Mesothelial cell of epicardium (in vitro differentiated cells): ENCODE data around the gene GPC6. TPM values are rescaled to one million over a fixed set of nuclear protein-coding genes. Genes with fewer than 3 reads are reported as not detected.

Source experiments
- DNase-seq, 2 experiments: peaks; one replicate each; pipeline ENCODE4 v3.0.0; 2021; ENCODE audit warnings: low spot score in 2 of 2; ENCODE audit not compliant: unreplicated experiment in 2 of 2
- H3K27ac Mint-ChIP-seq: 2 replicates; pipeline ENCODE4 v1.8.0; 2021; ENCODE audit warnings: mixed read lengths
- H3K27me3 Mint-ChIP-seq: 2 replicates; pipeline ENCODE4 v1.8.0; 2021; ENCODE audit warnings: low read depth, mixed read lengths
- H3K36me3 Mint-ChIP-seq: 2 replicates; pipeline ENCODE4 v1.8.0; 2021; ENCODE audit warnings: mixed read lengths
- H3K4me1 Mint-ChIP-seq: 2 replicates; pipeline ENCODE4 v1.8.0; 2021; ENCODE audit warnings: mixed read lengths
- H3K4me3 Mint-ChIP-seq: 2 replicates; pipeline ENCODE4 v1.8.0; 2021; ENCODE audit warnings: mild to moderate bottlenecking, moderate library complexity, mixed read lengths
- H3K9me3 Mint-ChIP-seq: 2 replicates; pipeline ENCODE4 v1.8.0; 2021; ENCODE audit warnings: mixed read lengths
- total RNA-seq: library from RNA; stranded (reverse); gene quantifications from 3 replicates; pipeline ENCODE4 v1.2.1, GENCODE V29; 2021
- TF ChIP-seq, protein P1 (sequence below): fragments of 200-600 bp; sonication (generic); IDR thresholded peaks from one replicate; pipeline ENCODE4 v1.5.0; 2021; ENCODE audit warnings: antibody characterized with exemption; ENCODE audit not compliant: unreplicated experiment

Gene GPC6
- total RNA-seq, 1 donor from 2014 or later = 112 TPM

DNA sequence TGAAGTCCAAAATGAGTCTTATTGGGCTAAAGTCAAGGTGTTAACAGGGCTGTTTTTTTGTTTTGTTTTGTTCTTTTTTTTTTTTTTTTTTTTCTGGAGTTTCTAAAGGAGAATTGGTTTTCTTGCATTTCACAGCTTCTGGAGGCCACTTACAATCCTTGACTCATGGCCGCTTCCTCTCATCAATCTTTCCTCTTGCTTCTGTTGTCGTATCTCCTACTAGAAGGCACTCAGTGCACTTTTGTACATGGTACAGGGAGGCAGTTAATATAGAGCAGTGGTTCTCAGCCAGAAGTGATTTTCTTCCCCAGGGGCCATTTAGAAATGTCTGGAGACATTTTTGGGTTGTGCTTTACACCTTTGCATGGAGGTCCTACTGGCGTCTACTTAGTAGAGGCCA lies 706.3 kb downstream of the GPC6 start:
- DNase-seq = no peak
- Mint-ChIP-seq H3K36me3 (peaks cover 8% of the 10 kb centered on the region), H3K4me3 (no peak overlapping the region), H3K9me3 (peaks cover 8% of the 10 kb centered on the region), H3K27me3 (no peaks in the 10 kb centered on the region), H3K4me1 (peaks cover 1% of the 10 kb centered on the region), H3K27ac (no peak overlapping the region)
- TF ChIP-seq, protein P1, sequence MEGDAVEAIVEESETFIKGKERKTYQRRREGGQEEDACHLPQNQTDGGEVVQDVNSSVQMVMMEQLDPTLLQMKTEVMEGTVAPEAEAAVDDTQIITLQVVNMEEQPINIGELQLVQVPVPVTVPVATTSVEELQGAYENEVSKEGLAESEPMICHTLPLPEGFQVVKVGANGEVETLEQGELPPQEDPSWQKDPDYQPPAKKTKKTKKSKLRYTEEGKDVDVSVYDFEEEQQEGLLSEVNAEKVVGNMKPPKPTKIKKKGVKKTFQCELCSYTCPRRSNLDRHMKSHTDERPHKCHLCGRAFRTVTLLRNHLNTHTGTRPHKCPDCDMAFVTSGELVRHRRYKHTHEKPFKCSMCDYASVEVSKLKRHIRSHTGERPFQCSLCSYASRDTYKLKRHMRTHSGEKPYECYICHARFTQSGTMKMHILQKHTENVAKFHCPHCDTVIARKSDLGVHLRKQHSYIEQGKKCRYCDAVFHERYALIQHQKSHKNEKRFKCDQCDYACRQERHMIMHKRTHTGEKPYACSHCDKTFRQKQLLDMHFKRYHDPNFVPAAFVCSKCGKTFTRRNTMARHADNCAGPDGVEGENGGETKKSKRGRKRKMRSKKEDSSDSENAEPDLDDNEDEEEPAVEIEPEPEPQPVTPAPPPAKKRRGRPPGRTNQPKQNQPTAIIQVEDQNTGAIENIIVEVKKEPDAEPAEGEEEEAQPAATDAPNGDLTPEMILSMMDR = no peak

DNA sequence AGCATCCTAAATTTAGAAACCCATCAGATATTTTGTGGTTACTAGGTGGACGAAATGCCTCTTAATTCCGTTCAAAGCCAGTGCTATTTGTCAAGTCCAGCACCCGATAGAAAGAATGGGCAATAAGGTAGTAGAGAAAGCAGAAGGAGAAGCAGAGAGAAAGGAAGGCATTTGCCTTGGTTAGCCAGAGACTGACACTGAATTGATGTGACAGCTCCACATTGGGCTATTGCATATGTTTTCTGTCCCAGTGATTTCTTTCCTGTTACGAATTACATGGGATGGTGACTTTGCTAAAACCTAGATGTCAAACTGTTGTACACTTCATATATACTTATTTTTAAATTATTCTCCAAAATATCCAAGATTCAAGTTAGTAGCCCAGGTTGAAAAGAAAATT lies 710.3 kb downstream of the GPC6 start:
- peaks cover 2% of the 10 kb centered on the region for H3K36me3 Mint-ChIP-seq
- no peak overlapping the region for H3K27ac Mint-ChIP-seq

DNA sequence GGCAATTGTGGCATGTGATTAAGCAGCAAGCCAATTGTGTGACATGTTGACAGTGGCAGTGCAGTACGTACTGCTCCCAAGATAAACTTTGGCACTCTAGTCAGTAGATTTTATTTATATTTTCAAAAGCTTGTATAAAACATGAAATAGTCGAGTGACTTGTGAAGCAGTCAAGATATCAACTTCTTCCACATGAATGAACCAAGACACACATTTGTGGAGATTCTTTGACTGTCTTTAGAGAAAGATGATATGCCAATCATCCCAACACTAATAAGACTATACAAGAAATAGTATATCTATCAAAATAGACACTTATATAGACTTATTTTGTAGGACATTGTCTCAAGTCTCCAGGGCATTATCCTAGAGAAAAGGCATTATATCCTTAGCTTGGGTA lies 714.8 kb downstream of the GPC6 start:
- no peaks in the 10 kb centered on the region for H3K9me3 Mint-ChIP-seq
- no peak overlapping the region for H3K27ac Mint-ChIP-seq
- no peaks in the 10 kb centered on the region for H3K36me3 Mint-ChIP-seq
- no peak for DNase-seq
- TF ChIP-seq, protein P1 = no peak
- H3K27me3 Mint-ChIP-seq = no peaks in the 10 kb centered on the region
- no peaks in the 10 kb centered on the region for H3K4me1 Mint-ChIP-seq
- no peak overlapping the region for H3K4me3 Mint-ChIP-seq

More for the DNA sequence above, 710.3 kb downstream of the GPC6 start:
- H3K4me3 Mint-ChIP-seq = no peak overlapping the region
- TF ChIP-seq, protein P1 = no peak
- H3K4me1 Mint-ChIP-seq = no peaks in the 10 kb centered on the region
- H3K27me3 Mint-ChIP-seq = no peaks in the 10 kb centered on the region
- no peak for DNase-seq
- no peaks in the 10 kb centered on the region for H3K9me3 Mint-ChIP-seq

DNA sequence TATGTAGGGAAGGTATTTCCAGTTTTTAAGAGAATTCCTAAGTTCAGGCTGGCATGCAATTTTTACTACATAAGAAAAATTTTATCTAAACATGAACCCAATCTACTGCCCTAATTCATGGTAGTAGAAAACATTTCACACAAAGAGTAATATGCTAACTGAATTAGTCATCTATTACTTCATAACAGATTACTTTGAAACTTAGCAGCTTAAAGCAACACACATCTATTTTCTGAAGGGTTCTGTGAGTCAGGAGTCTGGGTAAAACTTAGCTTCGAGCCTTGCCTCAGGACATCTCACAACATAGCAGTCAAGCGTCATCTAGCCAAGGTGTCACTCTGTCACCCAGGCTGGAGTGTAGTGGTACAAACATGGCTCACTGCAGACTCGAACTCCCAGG lies 715.4 kb downstream of the GPC6 start:
- Mint-ChIP-seq H3K27me3 (no peaks in the 10 kb centered on the region), H3K4me1 (peaks cover 1% of the 10 kb centered on the region), H3K36me3 (no peaks in the 10 kb centered on the region), H3K9me3 (no peaks in the 10 kb centered on the region), H3K27ac (no peak overlapping the region), H3K4me3 (no peak overlapping the region)
- TF ChIP-seq, protein P1 = no peak
- no peak for DNase-seq

DNA sequence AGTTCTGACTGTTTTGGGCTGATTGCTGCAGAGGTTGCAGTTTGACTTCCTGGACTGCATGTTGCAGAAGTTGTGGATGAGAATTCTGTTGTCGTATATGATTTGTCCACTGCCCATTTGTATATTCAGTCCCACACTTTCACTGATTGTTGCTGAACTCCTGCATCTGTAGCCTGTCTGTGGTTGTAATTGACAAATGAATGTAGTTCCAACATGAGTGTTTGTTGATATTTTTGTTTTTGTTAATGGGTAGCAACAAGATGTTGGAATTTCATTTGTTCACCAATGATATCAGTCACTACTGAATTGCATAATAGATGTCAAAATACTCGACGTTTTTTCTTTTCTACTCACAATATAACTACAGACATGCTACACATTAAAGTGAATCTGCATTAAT lies 719.0 kb downstream of the GPC6 start:
- TF ChIP-seq, protein P1 = no peak
- Mint-ChIP-seq H3K27ac (no peak overlapping the region), H3K4me1 (peaks cover 20% of the 10 kb centered on the region), H3K9me3 (no peaks in the 10 kb centered on the region), H3K36me3 (no peaks in the 10 kb centered on the region), H3K4me3 (no peak overlapping the region), H3K27me3 (no peaks in the 10 kb centered on the region)
- DNase-seq = no peak

DNA sequence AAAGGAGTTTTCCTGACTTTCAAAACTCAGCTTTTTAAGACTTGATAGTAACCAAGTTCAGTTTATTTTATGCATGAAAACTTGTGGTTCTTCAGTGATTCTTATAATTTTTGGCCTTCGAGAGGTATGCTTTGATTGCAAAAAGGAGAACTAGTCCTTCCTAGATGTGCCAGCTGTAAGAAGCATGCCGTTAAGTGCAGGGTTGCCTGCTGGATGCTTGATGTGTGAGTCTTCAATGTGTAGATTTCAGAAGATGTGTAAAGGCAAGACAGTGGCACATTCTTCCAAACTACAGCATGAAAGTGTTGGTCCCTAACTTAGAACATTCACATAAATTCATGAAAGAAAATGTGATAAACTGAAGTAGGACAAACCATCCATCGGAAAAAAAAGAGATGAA lies 720.4 kb downstream of the GPC6 start:
- TF ChIP-seq, protein P1 = no peak
- no peak overlapping the region for H3K4me3 Mint-ChIP-seq
- H3K36me3 Mint-ChIP-seq = no peaks in the 10 kb centered on the region
- peak overlapping the region; percentile 26 for H3K27ac Mint-ChIP-seq
- no peaks in the 10 kb centered on the region for H3K27me3 Mint-ChIP-seq
- peaks cover 26% of the 10 kb centered on the region for H3K4me1 Mint-ChIP-seq
- no peak for DNase-seq
- H3K9me3 Mint-ChIP-seq = no peaks in the 10 kb centered on the region
